ENCODE results near the gene LETMD1.
"Not testable (repeated sequence)": the region's sequence is repeated elsewhere in the genome, so short reads cannot be mapped to it uniquely, and the experiment has no call there.

The LETMD1 gene

GRCh38 chr12:51070004-51070403 lies 21.9 kb downstream of the LETMD1 start:
- TF ChIP-seq, protein P1, sequence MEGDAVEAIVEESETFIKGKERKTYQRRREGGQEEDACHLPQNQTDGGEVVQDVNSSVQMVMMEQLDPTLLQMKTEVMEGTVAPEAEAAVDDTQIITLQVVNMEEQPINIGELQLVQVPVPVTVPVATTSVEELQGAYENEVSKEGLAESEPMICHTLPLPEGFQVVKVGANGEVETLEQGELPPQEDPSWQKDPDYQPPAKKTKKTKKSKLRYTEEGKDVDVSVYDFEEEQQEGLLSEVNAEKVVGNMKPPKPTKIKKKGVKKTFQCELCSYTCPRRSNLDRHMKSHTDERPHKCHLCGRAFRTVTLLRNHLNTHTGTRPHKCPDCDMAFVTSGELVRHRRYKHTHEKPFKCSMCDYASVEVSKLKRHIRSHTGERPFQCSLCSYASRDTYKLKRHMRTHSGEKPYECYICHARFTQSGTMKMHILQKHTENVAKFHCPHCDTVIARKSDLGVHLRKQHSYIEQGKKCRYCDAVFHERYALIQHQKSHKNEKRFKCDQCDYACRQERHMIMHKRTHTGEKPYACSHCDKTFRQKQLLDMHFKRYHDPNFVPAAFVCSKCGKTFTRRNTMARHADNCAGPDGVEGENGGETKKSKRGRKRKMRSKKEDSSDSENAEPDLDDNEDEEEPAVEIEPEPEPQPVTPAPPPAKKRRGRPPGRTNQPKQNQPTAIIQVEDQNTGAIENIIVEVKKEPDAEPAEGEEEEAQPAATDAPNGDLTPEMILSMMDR (IDR thresholded peaks at IDR 0.05; ENCODE audit: control insufficient read depth, insufficient read depth, low read depth, low read length, missing control alignments) = no peak
- no peak overlapping the region for H3K4me3 ChIP-seq (ENCODE audit: control insufficient read depth, low read depth, low read length)
- no peak for DNase-seq (ENCODE audit: low read depth)

DNA sequence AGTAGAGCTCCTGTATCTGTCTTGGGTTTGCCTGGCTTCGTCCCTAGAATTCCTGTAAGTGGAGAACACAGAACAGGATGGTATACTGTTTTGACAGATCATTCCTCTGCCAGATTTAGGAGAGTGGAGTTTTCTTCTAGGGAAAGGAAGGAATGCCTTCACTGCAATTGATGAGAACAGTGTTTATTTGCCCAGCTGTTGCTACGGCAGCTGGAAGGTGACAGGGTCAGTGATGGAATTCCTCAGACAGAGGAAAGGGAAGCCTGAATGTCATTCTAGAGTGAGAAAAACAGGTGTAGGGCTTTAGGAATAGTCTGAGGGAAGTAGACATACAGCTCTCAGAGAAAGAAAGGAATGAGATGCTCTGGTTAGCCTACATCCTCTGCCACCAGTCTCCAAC lies 23.5 kb downstream of the LETMD1 start:
- TF ChIP-seq, protein P1 (IDR thresholded peaks at IDR 0.05; ENCODE audit: control insufficient read depth, insufficient read depth, low read depth, low read length, missing control alignments) = no peak
- H3K4me3 ChIP-seq (ENCODE audit: control insufficient read depth, low read depth, low read length) = no peak overlapping the region
- no peak for DNase-seq (ENCODE audit: low read depth)

DNA sequence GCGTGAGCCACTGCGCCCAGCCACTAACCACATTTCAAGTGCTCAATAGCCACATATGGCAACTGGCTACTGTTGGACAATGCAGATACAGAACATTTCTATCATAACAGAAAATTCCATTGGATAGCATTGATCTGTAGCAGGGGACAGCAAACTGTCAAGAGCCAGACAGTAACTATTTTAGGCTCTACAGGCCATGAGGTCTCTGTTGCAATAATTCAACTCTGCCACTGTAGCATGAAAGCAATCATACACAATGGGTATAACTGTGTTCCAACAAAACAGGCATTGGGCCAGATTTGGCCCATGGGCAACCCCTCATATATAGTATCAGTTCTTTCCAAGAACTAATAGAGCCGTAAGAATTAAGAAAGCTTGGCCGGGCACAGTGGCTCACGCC lies 27.3 kb downstream of the LETMD1 start:
- H3K4me3 ChIP-seq (ENCODE audit: control insufficient read depth, low read depth, low read length) = no peak overlapping the region
- DNase-seq (ENCODE audit: low read depth) = no peak
- TF ChIP-seq, protein P1 (IDR thresholded peaks at IDR 0.05; ENCODE audit: control insufficient read depth, insufficient read depth, low read depth, low read length, missing control alignments) = no peak

DNA sequence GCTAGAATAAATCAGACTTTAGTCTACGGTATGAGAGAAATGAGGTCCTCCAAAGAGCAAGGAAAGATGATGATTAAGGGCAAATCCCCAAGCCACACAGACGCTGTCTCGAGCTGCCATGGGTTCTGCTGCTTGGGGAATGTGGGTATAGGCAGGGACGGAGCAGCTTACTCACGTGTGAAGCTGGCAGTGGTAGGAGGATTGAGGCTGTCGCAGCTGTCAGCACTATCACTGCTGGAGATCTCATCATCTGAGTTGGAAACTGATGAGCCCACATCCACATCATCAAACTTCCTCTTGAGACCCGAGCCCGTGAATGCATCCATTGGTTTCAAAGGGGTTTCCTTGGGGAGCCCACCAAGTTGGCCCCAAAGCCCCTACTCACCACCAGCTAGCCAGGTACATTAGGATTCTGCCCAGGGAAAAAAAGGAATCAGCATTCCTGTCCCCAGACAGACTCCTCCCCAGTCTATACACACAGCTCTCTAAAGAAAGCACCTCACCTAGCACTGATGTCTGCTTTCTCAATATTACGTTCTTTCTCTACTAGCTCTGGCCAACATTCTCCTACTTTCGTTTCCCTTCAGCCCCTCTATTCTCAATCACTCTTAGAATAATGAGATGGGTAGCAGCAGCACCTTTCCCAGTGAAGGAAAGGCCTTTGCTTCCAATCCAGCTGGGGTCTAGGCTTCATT lies 28.3 kb downstream of the LETMD1 start:
- no peak overlapping the region for H3K4me3 ChIP-seq (ENCODE audit: control insufficient read depth, low read depth, low read length)
- TF ChIP-seq, protein P1 (IDR thresholded peaks at IDR 0.05; ENCODE audit: control insufficient read depth, insufficient read depth, low read depth, low read length, missing control alignments) = no peak
- DNase-seq (ENCODE audit: low read depth) = no peak

DNA sequence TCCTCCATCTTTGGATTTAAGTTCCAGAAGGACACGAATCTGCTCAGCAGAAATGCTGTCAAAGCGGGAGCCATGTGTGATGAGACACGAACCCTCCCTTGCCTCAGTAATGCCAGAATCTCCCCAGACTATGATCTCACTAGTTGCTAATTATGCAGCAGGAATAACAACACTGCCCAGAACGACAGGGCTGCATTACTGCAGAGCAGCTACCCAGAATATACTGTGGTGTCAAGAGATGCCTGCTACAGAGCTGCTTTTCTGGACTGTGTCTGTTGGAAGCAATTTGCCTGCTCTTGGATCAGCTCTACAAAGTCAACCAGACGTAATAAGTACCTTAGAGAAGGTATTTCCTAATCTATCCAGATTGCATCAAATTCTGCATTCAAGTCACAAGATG lies 29.8 kb downstream of the LETMD1 start:
- no peak overlapping the region for H3K4me3 ChIP-seq (ENCODE audit: control insufficient read depth, low read depth, low read length)
- TF ChIP-seq, protein P1 (IDR thresholded peaks at IDR 0.05; ENCODE audit: control insufficient read depth, insufficient read depth, low read depth, low read length, missing control alignments) = no peak
- DNase-seq (ENCODE audit: low read depth) = no peak

GRCh38 chr12:51078346-51078745 lies 30.2 kb downstream of the LETMD1 start:
- H3K4me3 ChIP-seq (ENCODE audit: control insufficient read depth, low read depth, low read length); DNase-seq (ENCODE audit: low read depth): not testable (repeated sequence)

DNA sequence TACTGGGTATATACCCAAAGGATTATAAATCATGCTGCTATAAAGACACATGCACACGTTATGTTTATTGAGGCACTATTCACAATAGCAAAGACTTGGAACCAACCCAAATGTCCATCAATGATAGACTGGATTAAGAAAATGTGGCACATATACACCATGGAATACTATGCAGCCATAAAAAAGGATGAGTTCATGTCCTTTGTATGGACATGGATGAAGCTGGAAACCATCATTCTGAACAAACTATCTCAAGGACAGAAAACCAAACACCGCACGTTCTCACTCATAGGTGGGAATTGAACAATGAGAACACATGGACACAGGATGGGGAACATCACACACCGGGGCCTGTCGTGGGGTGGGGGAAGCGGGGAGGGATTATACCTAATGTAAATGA lies 30.7 kb downstream of the LETMD1 start:
- not testable (repeated sequence) for DNase-seq (ENCODE audit: low read depth); H3K4me3 ChIP-seq (ENCODE audit: control insufficient read depth, low read depth, low read length)

DNA sequence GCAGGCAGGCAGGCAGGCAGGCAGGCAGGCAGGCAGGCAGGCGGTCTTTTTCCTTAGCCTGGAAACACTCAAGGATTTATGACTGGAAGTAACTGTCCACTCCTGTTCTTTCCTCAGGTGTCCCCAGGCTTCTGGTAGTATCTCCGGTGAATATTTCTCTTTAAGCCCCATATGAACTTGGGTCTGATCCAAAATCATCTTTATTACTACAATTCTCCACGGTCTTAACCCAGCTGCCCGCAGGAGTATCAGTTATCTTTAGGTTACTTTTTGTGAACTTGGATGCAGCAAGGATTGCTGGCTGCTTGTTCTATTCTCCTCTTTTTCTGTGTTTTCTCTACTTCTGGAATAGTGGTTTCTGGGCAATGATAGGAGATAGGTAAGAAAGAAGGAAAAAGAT lies 32.0 kb downstream of the LETMD1 start:
- DNase-seq (ENCODE audit: low read depth) = no peak
- TF ChIP-seq, protein P1 (IDR thresholded peaks at IDR 0.05; ENCODE audit: control insufficient read depth, insufficient read depth, low read depth, low read length, missing control alignments) = no peak
- no peak overlapping the region for H3K4me3 ChIP-seq (ENCODE audit: control insufficient read depth, low read depth, low read length)

Data from AG09309 (cell line).